A673 (cell line): Measurements from ENCODE around the gene TGDS. TPM values are rescaled to one million over a fixed set of nuclear protein-coding genes. Genes with fewer than 3 reads are reported as not detected.
A peak's percentile ranks its signal among the peaks of the same experiment; 100 is the strongest.
"Not testable (repeated sequence)": the region's sequence is repeated elsewhere in the genome, so short reads cannot be mapped to it uniquely, and the experiment has no call there.

Experiments
- Bru-seq: library from RNA; stranded (reverse); fragments of 400-500 nt; gene quantifications from one replicate; lab custom pipeline; 2021; lab: Mats Ljungman, UMichigan
- BruChase-seq, 2 experiments: library from RNA; stranded (reverse); fragments of 400-500 nt; gene quantifications; one replicate each; lab custom pipeline; 2021; lab: Mats Ljungman, UMichigan
- BruUV-seq: library from RNA; stranded (reverse); fragments of 400-500 nt; replicated peaks from 2 replicates; lab custom pipeline; 2021; lab: Mats Ljungman, UMichigan
- CTCF ChIA-PET: fragments of 300-600 bp; sonication (Branson Sonifier 250); formaldehyde crosslinking; loops from one replicate; lab custom pipeline; 2022; ENCODE audit warnings: antibody characterized with exemption; lab: Charles Lee
- POLR2A ChIA-PET: fragments of 300-600 bp; sonication (Branson Sonifier 250); formaldehyde crosslinking; loops from one replicate; lab custom pipeline; 2022; ENCODE audit warnings: antibody characterized with exemption; ENCODE audit not compliant: low non-redundant PET; lab: Charles Lee
- DNase-seq: peaks from one replicate; pipeline ENCODE4 v3.0.0-alpha.2; 2015; ENCODE audit warnings: low spot score
- H3K27ac ChIP-seq: fragments of 200-600 bp; sonication (generic); 2 replicates; pipeline ENCODE4 v1.5.1; 2016; ENCODE audit warnings: mixed run types, low read depth, mild to moderate bottlenecking, mixed read lengths, antibody characterized with exemption, low read length; ENCODE audit not compliant: poor library complexity, severe bottlenecking
- H3K27me3 ChIP-seq: fragments of 200-600 bp; sonication (generic); replicated peaks from 2 replicates; pipeline ENCODE4 v1.6.1; 2017; ENCODE audit warnings: mixed run types, low read depth, mild to moderate bottlenecking, mixed read lengths, antibody characterized with exemption, low read length; ENCODE audit not compliant: insufficient read depth, poor library complexity
- H3K36me3 ChIP-seq: fragments of 200-600 bp; sonication (generic); 2 replicates; pipeline ENCODE4 v1.6.1; 2016; ENCODE audit warnings: mixed run types, mild to moderate bottlenecking, mixed read lengths, antibody characterized with exemption, low read length; ENCODE audit not compliant: insufficient read depth, poor library complexity, severe bottlenecking
- H3K4me1 ChIP-seq: fragments of 200-600 bp; sonication (generic); 2 replicates; pipeline ENCODE4 v1.6.1; 2017; ENCODE audit warnings: mixed run types, mild to moderate bottlenecking, mixed read lengths, antibody characterized with exemption, low read length; ENCODE audit not compliant: insufficient read depth, poor library complexity, severe bottlenecking
- H3K4me3 ChIP-seq: fragments of 200-600 bp; sonication (generic); 2 replicates; pipeline ENCODE4 v1.5.1; 2016; ENCODE audit warnings: low read depth, mixed run types, mild to moderate bottlenecking, mixed read lengths, low read length; ENCODE audit not compliant: poor library complexity, severe bottlenecking
- H3K9me3 ChIP-seq: fragments of 200-600 bp; sonication (generic); 2 replicates; pipeline ENCODE4 v1.6.1; 2016; ENCODE audit warnings: mixed run types, low read depth, mild to moderate bottlenecking, mixed read lengths, antibody characterized with exemption, low read length; ENCODE audit not compliant: poor library complexity, severe bottlenecking
- EZH2 ChIP-seq: fragments of 200-600 bp; sonication (generic); IDR thresholded peaks from 2 replicates; pipeline ENCODE4 v1.6.1; 2017; ENCODE audit warnings: borderline replicate concordance, low read depth, mild to moderate bottlenecking, mixed read lengths, antibody characterized with exemption, low read length; ENCODE audit not compliant: poor library complexity, severe bottlenecking
- intact Hi-C: fragments of 100-400 bp; cut with micrococcal nuclease; formaldehyde crosslinking; loops from one replicate; pipeline ENCODE4 v1.10.0; 2022; ENCODE audit not compliant: unreplicated experiment
- long read RNA-seq: library from polyadenylated mRNA; stranded (forward); transcript quantifications from one replicate; pipeline ENCODE4 v2.0.0, GENCODE V29; 2022
- total RNA-seq: library from RNA; stranded (reverse); gene quantifications from 2 replicates; pipeline ENCODE4 v1.2.3, GENCODE V29; 2021
- TF ChIP-seq, protein P1 (sequence below): fragments of 300-800, 200-600 bp; sonication (generic); conservative IDR thresholded peaks from 2 replicates; pipeline ENCODE4 v1.5.1; 2017; ENCODE audit warnings: low read depth, mild to moderate bottlenecking, antibody characterized with exemption, low read length, moderate library complexity, mixed read lengths

Gene TGDS, protein sequence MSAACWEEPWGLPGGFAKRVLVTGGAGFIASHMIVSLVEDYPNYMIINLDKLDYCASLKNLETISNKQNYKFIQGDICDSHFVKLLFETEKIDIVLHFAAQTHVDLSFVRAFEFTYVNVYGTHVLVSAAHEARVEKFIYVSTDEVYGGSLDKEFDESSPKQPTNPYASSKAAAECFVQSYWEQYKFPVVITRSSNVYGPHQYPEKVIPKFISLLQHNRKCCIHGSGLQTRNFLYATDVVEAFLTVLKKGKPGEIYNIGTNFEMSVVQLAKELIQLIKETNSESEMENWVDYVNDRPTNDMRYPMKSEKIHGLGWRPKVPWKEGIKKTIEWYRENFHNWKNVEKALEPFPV
- total RNA-seq (8.0 and 9.0 TPM in 2 replicates), Bru-seq, nascent RNA (percentile 85 among the genes with signal in this experiment), BruChase-seq, experiment 1, labeled RNA remaining after a 2-hour chase (percentile 73 among the genes with signal in this experiment), BruChase-seq, experiment 2, labeled RNA remaining after a 6-hour chase (percentile 56 among the genes with signal in this experiment)
- long read RNA-seq, transcript TGDS-201 (12 exons, 1,905 nt): major isoform, 12 of 18 reads
- long read RNA-seq, partial matches to known transcripts: 0 of 18 reads
- long read RNA-seq, other reads (novel, unspliced or antisense): 6 of 18 reads

DNA sequence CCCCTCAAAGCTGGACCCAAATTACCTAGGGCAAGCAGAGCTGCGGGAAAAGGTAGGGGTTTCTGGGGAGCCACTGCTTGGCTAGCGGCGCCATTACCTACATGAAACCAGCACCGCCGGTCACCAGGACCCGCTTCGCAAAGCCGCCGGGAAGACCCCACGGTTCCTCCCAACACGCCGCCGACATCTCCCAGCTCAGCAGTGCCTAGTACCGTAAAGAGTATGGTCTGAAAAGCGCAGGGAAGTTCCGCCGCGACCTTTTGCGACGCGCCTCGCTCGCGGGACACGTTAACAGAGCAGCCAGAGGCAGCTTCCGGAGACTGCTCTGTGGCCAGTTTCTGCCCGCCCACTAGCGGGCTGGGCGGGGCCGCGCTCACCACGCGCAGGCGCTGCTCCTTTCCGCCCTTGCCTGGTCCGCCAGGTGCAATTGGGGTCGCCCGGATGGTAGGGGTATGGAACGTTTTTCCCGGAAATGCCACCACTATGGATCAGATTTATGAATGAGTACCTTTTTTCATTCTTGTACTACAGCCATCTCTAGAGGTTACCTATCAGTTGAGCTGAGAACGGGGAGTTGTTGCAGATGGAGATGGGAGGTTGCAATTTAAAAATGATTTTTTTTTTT lies at the start of gene TGDS:
TSS of gene TGDS (minus strand) at position 203 of the 625 bp plus-strand sequence. CDS start at position 187, 16 bp downstream.
- CTCF ChIA-PET: interaction anchor here (1.1 kb wide), 1 partner anchor 47 kb away, joined by 3 read pairs; no protein-coding TSS in a partner anchor
- intact Hi-C loops: no loop called here
- DNase-seq: peak; percentile 97
- H3K36me3 ChIP-seq: peaks cover 16% of the 10 kb centered on the region
- peaks cover 8% of the 10 kb centered on the region for H3K4me1 ChIP-seq
- POLR2A ChIA-PET: no interaction called here
- TF ChIP-seq, protein P1, sequence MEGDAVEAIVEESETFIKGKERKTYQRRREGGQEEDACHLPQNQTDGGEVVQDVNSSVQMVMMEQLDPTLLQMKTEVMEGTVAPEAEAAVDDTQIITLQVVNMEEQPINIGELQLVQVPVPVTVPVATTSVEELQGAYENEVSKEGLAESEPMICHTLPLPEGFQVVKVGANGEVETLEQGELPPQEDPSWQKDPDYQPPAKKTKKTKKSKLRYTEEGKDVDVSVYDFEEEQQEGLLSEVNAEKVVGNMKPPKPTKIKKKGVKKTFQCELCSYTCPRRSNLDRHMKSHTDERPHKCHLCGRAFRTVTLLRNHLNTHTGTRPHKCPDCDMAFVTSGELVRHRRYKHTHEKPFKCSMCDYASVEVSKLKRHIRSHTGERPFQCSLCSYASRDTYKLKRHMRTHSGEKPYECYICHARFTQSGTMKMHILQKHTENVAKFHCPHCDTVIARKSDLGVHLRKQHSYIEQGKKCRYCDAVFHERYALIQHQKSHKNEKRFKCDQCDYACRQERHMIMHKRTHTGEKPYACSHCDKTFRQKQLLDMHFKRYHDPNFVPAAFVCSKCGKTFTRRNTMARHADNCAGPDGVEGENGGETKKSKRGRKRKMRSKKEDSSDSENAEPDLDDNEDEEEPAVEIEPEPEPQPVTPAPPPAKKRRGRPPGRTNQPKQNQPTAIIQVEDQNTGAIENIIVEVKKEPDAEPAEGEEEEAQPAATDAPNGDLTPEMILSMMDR: no peak
- no peak for TF ChIP-seq EZH2
- no peaks in the 10 kb centered on the region for H3K27me3 ChIP-seq
- no peaks in the 10 kb centered on the region for H3K9me3 ChIP-seq
- H3K4me3 ChIP-seq: peak within 1 kb of the TSS; percentile 80
- BruUV-seq: no TSS peak
- H3K27ac ChIP-seq: peak within 1 kb of the TSS; percentile 73

DNA sequence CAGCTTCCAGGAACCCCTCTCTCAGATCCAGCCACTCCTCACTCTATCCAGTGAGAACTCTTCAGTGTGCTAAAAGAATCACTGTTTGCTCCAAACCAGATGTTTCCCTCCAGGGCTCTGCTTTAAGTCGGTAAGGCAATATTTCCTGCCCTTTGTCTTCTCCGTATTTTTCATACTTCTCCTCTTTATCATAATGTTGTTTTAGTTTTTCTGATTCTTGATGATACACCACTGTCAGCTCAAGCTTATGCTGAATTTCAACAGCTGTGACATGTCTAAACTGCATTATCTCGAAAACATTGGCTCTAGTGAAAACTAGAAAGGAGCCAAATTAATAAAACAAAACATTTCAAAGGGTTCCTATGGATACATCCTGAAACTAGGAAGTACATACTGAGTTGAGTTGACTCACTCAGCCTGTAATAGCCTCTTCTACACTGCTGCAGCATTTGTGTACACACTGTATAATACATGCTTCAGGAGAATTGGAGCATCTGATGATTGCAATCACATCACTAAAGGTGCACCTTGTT lies 45.5 kb upstream of the TGDS start:
- H3K27ac ChIP-seq: peak overlapping the region; percentile 49
- intact Hi-C loops: no loop called here
- BruUV-seq: no TSS peak

DNA sequence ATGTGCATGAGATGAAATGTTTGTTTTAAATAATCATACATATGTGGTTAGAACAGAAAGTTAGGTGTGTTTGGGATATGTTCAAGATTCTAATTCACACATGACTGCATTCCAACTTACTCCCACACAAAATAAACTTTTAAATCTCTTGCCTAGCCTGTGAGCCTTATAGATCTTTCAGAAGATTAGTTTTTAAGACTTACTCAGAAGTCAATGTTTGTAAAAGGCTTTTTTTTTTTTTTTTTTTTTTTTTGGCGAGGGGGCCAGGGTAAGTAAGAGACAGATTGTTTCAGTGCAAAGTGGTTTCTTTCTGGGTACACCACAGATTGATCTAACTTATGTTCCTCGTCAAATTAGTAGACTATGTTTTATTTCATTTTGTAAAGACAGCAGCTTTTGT lies 44.8 kb upstream of the TGDS start:
- peaks cover 28% of the 10 kb centered on the region for H3K4me1 ChIP-seq
- no peaks in the 10 kb centered on the region for H3K27me3 ChIP-seq
- BruUV-seq: no TSS peak
- intact Hi-C loops: no loop called here
- H3K36me3 ChIP-seq: no peaks in the 10 kb centered on the region
- CTCF ChIA-PET: no interaction called here
- DNase-seq: peak; percentile 22
- POLR2A ChIA-PET: no interaction called here
- no peaks in the 10 kb centered on the region for H3K9me3 ChIP-seq
- H3K4me3 ChIP-seq: no peak overlapping the region
- no peak for TF ChIP-seq EZH2
- TF ChIP-seq, protein P1: no peak
- H3K27ac ChIP-seq: peak overlapping the region; percentile 49

More for the DNA sequence above, 45.5 kb upstream of the TGDS start:
- H3K9me3 ChIP-seq: no peaks in the 10 kb centered on the region
- H3K4me1 ChIP-seq: peaks cover 28% of the 10 kb centered on the region
- ChIA-PET CTCF (no interaction called here), POLR2A (no interaction called here)
- H3K36me3 ChIP-seq: no peaks in the 10 kb centered on the region
- TF ChIP-seq, protein P1: no peak
- TF ChIP-seq EZH2: no peak
- no peaks in the 10 kb centered on the region for H3K27me3 ChIP-seq
- peak; percentile 82 for DNase-seq
- peak overlapping the region; percentile 0 for H3K4me3 ChIP-seq

DNA sequence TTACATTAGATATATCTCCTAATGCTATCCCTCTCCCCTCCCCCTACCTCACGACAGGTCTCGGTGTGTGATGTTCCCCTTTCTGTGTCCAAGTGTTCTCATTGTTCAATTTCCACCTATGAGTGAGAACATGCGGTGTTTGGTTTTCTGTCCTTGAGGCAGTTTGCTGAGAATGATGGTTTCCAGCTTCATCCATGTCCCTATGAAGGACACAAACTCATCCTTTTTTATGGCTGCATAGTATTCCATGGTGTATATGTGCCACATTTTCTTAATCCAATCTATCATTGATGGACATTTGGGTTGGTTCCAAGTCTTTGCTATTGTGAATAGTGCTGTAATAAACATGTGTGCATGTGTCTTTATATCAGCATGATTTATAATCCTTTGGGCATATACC lies 41.7 kb upstream of the TGDS start:
- H3K9me3 ChIP-seq, BruUV-seq, H3K27me3 ChIP-seq, H3K36me3 ChIP-seq, intact Hi-C loops, POLR2A ChIA-PET, H3K27ac ChIP-seq, CTCF ChIA-PET, DNase-seq, H3K4me3 ChIP-seq: not testable (repeated sequence)
- H3K4me1 ChIP-seq: peaks cover 25% of the 10 kb centered on the region
